Fibroblast of mammary gland (primary cell): Measurements from ENCODE around the gene SGCA.

Experiments used
- DNase-seq: peaks from one replicate; pipeline ENCODE4 v3.0.0-alpha.2; 2010; ENCODE audit warnings: low read depth
- H3K4me3 ChIP-seq: 2 replicates; pipeline ENCODE4 v1.5.1; 2011; ENCODE audit warnings: low read depth, mild to moderate bottlenecking, low read length, moderate library complexity; ENCODE audit not compliant: control insufficient read depth
- CTCF ChIP-seq: conservative IDR thresholded peaks from 2 replicates; pipeline ENCODE4 v1.5.1; 2011; ENCODE audit warnings: low read depth, low read length, inconsistent platforms; ENCODE audit not compliant: control insufficient read depth, insufficient read depth

Gene SGCA

GRCh38 chr17:50139950-50140885 is 25.6 kb upstream of the SGCA start:
- peak; percentile 88 for TF ChIP-seq CTCF
- DNase-seq, result peak; percentile 83
- no peak overlapping the region for H3K4me3 ChIP-seq

DNA sequence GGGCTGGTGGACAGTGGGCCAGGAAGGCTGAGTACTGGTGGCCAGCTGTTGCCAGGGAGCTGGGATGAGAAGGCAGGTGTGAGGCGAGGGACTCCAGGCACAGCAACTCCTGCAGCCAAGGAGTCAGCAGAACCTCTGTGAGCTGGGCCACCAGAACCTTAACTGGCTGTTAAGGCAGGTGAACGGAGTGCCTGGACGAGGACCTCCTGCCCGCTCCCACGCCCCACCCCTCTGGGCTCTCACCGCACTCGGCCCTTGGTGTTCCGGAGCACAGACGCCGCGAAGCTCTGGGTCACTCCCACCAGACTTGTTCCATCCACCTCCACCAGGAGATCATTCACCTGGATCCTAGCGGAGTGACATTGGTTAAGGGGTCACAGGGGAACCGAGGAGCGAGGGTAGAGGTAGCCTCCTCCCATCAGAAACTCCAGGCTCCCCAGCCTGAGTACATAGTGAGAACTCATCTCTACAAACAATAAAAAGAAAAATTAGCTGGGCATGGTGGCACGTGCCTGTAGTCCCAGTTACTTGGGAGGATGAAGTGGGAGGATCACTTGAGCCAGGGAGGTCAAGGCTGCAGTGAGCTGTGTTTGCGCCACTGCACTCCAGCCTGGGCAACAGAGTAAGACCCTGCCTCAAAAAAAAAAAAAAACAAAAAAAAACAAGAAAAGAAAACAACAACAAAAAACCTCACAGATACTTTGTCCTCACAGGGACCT is 24.6 kb upstream of the SGCA start:
- no peak for TF ChIP-seq CTCF
- no peak for DNase-seq
- H3K4me3 ChIP-seq, result no peak overlapping the region

- no peak for TF ChIP-seq CTCF
- no peak for DNase-seq
- no peak overlapping the region for H3K4me3 ChIP-seq
Measured at GRCh38 chr17:50141745-50142110, 24.1 kb upstream of the SGCA start.

- H3K4me3 ChIP-seq, result no peak overlapping the region
- DNase-seq, result no peak
- TF ChIP-seq CTCF, result no peak
Measured at GRCh38 chr17:50143461-50144176, 22.2 kb upstream of the SGCA start.

- no peak for TF ChIP-seq CTCF
- no peak overlapping the region for H3K4me3 ChIP-seq
- no peak for DNase-seq
Measured at GRCh38 chr17:50144355-50144754, 21.4 kb upstream of the SGCA start.

GRCh38 chr17:50144845-50145531 is 20.8 kb upstream of the SGCA start:
- DNase-seq, result peak; percentile 53
- H3K4me3 ChIP-seq, result no peak overlapping the region

More at GRCh38 chr17:50144845-50145531, 20.8 kb upstream of the SGCA start:
- TF ChIP-seq CTCF, result no peak
